Activated CD4-positive, alpha-beta T cell treated with anti-CD3 and anti-CD28 coated beads for 48 hours (primary cell): Measurements from ENCODE around the gene ZNF836.

Source experiments
- DNase-seq: peaks from one replicate; pipeline ENCODE4 v3.0.0-alpha.2; 2020

ZNF836 gene

DNA sequence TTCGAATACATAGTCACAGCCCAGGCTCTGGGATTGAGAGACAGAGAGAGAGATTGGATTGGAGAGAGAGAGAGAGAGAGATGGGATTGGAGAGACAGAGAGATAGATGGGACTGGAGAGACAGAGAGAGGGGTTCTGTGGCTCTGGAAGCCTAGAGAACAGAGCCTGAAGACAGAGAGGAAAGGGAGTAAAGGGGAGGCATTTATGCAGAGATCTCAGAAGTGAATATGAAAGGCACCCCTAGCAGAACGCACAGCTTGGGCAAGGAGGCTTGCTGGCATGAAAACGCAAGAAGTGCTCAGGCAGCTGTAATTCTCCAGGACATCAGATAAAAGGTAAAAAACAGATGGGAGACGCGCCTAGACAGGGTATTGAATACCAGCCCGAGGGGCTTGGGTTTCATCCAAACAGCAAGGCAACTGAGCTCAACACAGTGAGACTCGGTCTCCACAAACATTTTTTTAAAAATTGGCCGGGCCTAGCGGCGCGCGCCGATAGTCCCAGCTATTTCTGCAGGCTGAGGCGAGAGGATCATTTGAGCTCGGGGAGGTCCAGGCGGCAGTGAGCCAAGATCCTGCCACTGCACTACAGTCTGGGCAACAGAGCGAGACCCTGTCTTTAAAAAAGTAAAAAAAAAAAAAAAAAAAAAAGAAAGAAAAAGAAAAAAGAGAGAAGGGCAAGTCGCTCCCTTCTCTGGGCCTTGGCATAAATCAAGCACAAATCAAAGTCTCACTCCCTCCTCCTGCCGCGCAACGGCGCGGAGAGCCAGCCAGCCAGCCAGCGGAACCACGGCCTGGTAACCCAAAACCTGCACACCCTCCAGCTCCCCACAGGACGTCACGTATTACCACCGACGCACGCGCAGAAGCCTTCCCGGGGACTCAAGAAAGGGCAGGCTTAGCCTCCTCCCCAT, 17.7 kb upstream of the ZNF836 start:
- peak; percentile 98 for DNase-seq

DNA sequence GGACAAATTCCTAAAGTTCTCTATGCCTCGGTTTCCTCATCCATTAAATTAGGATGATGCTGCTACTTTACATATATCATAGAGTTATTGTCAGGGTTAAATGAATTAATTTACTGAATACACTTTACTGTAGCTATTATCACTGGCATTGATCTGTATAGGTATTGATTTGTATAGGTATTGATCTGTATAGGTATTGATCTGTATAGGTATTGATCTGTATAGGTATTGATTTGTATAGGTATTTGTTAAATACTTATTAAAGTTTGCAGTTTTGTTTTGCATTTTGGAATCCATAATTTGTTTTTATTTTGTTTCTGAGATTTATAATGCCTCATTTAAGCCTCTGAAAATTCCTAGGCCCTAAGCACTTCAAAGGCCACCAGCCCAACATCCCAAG, 16.0 kb upstream of the ZNF836 start:
- DNase-seq = no peak

DNA sequence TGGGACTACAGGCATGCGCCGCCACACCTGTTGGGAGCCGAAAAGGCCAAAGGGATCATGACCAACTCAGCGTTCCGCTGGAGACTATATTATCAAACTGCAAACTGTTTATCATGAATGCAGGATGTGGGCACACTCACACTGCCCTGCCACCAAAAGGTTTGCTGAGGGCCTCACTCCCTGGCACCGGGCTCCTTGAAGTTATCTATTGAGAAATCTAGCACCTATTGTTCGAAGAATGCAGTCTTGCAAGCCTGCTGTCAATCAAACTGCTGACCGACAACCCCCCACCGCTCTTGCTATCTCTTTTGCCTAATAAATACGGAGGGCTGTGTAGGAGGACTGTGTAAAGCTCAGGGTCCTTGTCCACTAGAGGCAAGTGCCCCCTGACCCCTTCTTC, 5.2 kb upstream of the ZNF836 start:
- no peak for DNase-seq

DNA sequence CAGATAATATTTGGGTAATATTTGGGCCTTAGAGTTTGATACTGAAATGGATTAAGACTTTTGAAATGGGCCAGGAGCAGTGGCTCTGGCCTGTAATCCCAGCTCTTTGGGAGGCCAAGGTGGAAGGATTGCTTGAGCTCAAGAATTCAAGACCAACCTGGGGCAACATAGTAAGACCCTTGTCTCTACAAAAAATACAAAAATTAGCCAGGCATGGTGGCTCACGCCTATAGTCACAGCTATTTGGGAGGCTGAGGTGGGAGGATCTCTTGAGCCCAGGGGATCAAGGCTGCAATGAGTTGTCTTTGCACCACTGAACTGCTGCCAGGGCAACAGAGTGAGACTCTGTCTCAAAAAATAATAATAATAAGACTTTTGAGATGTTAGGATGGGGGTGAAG, 926 bp upstream of the ZNF836 start:
- no peak for DNase-seq

DNA sequence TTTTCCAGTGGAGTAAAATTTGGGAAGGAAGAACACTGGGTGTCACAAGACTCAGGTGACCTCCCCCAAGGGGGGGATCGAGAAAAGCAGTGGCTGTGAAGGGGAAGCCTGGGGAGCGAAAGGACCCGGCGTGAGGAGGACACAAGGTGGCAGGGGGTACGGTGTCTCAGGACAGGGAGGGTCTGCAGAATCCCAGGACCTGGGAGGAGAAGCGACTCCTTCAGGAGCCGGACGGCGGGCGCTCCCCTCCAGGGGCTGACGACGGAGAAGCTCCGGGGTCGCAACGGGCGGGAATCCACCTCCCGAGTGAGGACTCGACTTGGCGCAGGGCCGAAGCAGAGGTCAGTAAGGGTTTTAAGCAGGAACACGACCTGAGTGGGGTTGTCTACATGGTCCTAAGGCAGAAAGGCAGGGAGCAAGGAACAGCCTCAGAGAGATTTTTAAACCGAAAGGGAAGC, 529 bp downstream of the ZNF836 start:
- peak; percentile 12 for DNase-seq

DNA sequence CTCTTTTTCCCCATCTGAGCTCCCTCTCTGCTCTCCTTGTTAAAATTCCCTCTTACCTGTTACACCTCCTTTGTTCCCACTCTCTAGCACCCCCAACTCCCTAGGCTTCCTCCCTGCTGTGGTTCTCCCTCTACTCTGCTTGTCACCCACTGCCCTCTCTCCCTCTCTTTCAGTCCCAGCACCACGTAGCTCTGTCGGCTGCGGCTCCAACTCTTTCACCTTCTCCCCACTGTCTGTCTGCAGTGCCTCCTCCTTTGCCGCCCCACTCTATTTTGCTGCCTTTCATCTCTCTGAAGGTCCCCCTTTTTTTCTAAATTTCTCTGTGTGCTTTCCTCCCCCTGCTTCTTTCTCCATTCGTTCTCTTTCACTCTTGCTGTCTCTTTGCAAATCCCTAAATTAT, 1.1 kb downstream of the ZNF836 start:
- DNase-seq = peak; percentile 17

DNA sequence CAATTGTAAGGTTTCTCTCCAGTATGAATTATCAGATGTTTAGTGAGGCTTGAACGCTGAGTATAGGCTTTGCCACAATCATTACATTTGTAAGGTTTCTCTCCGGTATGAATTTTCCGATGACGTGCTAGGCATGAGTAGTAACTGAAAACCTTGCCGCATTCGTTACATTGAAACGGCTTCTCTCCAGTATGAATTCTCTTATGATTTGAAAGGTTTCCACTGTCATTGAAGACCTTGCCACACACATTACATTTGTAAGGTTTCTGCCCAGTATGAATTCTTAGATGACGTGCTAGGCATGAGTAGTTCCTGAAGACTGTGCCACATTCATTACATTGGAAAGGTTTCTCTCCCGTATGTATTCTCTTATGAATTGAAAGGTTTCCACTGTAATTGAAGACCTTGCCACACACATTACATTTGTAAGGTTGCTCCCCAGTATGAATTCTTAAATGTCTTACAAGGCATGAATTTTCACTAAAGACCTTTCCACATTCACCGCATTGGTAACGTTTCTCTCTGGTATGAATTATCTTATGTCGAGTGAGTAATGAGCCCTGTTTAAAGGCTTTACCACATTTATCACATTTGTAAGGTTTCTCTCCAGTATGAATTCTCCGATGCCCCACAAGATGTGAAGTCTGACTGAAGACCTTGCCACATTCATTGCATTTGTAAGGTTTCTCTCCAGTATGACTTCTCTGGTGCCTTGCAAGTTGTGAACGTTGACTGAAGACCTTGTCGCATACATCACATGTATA, 15.6 kb downstream of the ZNF836 start:
- no peak for DNase-seq

DNA sequence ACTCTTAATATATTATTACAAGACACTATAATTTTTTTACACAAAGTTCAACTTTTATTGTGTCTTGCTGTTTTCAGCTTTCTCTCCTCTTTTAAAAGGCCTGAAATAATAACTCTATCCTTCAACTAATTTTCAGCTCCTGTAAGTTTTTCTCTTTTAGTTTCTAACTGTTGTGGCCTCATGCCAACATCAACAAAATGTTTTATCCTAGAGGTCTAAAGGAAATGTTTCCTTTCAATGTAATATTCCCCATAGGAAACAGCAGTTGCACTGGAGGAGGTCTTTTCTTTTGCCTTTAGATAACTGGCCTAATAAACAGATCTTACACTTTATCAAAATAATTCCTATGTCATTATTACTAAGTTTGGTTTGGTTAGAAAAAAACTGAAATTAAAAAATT, 23.2 kb downstream of the ZNF836 start:
- DNase-seq = no peak

DNA sequence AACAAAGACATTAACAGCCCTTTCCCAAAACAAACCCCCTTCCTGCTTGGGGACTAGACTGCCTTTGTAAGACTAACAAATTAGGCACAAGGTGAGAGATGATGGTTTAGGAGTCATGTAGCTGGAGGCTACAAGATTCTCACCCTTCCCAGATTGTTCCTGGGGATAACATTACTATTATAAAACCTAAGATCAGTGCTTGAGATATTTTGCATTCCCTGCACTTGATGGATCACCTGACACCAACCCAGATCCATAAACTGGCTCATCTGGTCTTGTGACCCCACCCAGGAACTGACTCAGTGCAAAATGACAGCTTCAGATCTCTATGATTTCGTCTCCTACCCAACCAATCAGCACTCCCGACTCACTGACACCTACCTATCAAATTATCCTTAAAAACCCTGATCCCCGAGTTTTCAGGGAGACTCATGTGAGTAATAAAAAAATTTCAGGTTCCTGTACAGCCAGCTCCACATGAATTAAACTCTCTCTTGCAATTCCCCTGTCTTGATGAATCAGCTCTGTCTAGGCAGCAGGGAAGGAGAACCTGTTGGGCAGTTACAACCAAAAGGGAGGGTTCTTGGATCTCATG, 29.3 kb downstream of the ZNF836 start:
- no peak for DNase-seq

DNA sequence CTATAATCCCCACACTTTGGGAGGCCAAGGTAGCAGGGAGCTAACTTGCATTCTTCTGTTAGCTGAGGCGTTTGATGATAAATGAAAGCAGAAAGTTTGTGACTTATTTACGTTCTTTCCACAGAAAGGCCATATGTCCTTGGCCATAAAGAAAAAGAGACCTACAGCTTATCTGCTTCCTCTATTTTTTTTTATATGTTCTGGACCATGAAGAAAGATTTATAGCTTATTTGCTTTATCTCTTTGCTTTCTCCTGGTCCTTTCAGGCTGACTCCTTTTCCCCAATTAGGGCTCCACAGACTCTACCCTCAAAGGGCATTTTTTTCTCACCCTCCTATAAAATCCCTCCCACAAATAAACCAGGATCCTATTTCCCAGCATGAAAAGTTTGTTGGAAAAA, 30.2 kb downstream of the ZNF836 start:
- DNase-seq = no peak

DNA sequence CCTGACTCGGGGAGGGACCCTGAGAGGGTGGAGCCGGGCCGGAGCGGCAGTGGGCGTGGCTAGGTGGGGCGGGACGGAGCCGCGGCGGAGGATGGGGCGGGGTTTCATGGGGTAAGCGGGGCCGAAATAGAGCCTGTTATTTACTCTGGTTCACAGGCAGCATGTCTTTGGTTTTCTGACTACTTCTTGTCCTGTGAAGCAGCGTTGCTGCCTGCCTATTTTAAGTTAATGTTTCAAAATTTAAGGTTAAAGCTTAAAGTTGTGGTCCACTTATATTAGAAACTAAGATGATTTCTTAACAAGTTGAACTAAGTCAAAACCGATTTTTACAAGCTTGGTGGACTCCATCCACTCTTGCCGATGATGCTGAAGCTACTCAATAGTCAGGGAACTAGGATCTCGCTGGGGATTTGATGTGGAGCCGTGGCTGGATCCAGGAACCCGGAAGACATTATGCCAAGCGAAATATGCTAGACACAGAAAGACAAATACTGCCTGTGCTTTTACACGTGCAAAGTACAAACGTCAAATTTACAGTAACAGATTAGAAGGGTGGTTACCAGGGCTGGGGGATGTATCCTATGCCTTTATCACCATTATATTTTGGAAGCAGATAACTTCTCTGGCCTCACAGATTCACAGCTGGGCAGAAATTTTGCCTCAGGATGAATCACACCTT, 31.2 kb downstream of the ZNF836 start:
- DNase-seq = no peak

DNA sequence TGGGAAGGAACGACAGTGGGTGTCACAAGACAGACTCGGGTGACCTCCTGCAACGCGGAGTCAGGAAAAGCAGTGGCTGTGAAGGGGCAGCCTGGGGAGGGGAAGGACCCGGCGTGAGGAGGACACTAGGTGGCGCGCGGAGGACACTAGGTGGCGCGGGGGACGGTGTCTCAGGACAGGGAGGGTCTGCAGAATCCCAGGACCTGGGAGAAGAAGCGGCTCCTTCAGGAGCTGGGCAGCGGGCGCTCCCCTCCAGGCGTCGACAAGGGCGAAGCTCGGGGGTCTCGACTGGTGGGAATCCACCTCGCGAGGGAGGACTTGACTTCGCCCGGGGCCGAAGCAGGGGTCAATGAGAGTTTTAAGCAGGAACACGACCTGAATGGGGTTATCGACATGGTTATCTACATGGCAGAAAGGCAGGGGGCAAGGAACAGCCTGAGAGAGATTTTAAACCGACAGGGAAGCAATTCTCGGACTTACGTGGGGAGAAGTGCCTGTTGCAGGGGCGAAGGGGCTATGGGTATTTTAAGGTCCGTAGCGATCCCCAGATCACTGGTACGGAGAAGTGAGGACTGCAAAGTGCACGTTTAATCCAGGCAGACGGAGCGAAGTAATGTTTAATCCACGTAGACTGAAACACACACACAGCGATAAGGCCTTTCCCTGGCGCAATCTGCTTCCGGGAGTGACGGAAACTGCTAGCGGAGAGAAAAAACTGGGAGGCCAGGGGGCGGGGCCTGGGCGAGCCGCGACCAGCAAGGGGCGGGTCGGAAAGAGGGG, 32.0 kb downstream of the ZNF836 start, which contains the start of gene ZNF616:
TSS of gene ZNF616 (minus strand) at position 687 of the 780 bp plus-strand sequence. CDS start 9,426 bp downstream, outside the sequence.
- DNase-seq = peak; percentile 98

DNA sequence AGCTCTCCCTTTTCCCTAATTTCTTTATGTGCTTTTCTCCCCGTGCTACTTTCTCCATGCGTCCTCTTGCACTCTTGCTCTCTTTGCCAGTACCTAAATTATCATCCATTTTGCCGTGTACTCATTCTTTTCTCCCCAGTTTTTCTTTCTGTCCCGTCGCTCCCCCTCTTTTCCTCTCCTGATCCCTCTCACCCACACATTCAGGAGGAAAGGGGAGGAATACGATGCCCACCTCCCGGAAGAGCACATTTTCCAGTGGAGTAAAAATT, 32.5 kb downstream of the ZNF836 start:
- DNase-seq = no peak

DNA sequence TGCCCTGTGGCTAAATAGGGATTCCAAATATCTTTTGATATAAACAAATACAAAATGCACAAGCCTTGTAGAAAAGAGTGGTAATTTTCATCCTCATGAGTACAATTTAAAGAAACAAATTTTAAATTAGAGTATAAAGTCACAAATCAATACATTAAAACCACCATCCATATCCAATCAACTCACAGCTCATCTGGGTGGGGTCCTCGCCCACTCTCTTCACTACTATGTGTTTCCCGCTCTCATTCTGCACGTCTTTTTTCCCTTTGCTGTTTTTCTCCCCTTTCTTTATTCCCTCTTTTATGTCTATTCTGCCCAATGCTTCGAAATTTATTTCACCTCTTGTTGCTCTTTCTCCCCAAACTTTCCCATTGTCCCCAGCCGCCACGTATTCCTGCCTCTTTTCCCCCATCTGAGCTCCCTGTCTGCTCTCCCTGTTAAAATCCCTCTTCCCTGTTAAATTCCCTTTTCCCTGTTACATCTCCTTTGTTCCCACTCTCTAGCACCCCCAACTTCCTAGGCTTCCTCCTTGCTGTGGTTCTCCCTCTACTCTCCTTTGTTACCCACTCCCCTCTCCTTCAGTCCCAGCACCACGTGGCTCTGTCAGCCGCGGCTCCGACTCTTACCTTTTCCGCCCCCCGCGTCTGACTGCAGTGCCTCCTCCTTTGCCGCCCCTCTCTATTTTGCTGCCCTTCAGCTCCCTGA, 33.0 kb downstream of the ZNF836 start:
- DNase-seq = peak; percentile 52

DNA sequence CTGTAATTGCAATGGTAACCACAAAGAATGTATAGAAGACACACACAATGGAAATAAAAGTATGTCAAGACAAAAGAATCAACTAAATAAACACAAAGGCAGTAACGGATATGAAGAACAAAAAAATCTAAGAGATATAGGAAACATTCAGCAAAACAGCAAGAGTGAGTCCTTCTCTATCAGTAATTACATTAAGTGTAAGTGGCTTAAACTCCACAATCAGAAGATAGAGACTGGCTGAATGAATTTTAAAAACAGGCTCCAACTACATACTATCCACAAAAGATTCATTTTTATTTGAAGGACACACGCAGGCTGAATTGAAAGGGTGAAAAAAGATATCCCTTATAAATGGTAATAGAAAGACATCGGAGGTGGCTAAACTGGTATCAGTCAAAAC, 51.1 kb downstream of the ZNF836 start:
- DNase-seq = no peak

DNA sequence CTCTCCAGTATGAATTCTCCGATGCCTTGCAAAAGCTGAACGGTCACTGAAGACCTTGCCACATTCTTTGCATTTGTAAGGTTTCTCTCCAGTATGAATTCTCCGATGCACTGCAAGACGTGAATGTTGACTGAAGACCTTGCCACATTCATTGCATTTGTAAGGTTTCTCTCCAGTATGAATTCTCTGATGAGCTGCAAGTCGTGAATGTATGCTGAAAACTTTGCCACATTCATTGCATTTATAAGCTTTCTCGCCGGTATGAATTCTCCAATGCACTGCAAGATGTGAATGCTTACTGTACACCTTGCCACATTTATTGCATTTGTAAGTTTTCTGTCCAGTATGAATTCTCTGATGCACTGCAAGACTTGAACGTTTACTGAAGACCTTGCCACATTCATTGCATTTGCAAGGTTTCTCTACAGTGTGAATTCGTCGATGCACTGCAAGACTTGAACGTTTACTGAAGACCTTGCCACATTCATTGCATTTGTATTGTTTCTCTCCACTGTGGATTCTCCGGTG, 55.8 kb downstream of the ZNF836 start:
- DNase-seq = no peak

DNA sequence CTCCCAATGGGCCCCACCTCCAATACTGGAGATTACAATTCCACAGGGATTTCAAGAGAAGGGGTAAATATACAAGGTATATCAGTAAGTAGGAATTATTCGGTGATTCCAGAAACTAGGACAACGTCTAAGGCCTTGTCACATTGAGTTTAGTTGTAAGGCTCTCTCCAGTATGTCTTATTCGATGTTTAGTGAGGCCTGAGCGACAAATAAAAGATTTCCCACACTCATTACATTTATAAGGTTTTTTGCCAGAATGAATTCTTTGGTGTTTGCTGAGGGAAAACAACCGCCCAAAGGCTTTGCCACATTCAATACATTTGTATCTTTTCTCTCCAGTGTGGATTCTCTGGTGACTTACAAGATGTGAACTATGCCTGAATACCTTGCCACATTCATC, 56.7 kb downstream of the ZNF836 start:
- DNase-seq = no peak

DNA sequence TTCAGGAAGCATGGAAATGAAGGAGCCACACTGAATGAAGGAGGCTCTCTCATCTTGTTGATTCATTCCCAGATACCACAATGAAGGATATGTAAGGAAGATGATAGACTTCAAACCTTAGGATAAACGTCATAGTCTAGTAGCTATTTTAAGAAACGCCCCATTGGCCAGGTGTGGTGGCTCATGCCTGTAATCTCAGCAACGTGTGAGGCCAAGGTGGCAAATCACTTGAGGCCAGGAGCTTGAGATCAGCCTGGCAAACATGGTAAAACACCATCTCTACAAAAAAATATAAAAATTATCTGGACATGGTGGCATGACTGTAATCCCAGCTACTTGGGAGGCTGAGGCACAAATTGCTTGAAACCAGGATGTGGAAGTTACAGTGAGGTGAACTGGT, 58.8 kb downstream of the ZNF836 start:
- no peak for DNase-seq

DNA sequence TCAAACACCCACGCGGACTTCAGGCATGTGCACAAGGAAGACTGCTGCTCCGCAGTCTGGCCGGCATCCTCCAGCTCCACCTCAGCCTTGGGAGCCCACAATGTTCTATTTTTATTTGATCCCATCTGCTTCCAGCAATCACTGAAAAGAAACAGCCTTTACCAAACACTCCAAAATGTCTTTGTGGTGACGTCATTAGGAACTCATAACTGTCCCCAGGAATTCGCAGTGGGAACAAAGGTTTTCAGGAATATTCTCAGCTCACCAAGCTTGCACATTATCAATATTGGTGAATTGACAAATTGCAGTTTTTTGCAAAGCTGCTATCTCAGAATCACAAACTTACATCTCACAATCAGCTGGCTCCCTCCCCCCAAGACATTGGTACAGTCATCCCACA, 60.6 kb downstream of the ZNF836 start:
- DNase-seq = no peak
